GM12878 (cell line): ENCODE results near the gene RBPJL. TPM values are rescaled to one million over a fixed set of nuclear protein-coding genes. Genes with fewer than 3 reads are reported as not detected.
A peak's percentile ranks its signal among the peaks of the same experiment; 100 is the strongest.

Experiments
- ATAC-seq: fragments of 200-7000 bp; cut with Tn5 transposase; 3 replicates; pipeline ENCODE4 v1.9.1; 2020; ENCODE audit warnings: mild to moderate bottlenecking, moderate library complexity
- BruUV-seq: library from RNA; stranded (reverse); fragments of 400-500 nt; replicated peaks from 2 replicates; lab custom pipeline; 2021; lab: Mats Ljungman, UMichigan
- CTCF ChIA-PET: fragments of 300-600 bp; sonication (Branson Sonifier 250); formaldehyde crosslinking; extraction: SDS; loops from one replicate; lab custom pipeline; 2021; ENCODE audit warnings: inconsistent platforms; lab: Yijun Ruan, JAX
- POLR2A ChIA-PET: fragments of 350-600 bp; formaldehyde crosslinking; extraction: SDS; loops from one replicate; lab custom pipeline; 2021; ENCODE audit warnings: inconsistent platforms; lab: Charles Lee
- RAD21 ChIA-PET: fragments of 300-600 bp; sonication (Branson Sonifier 250); formaldehyde crosslinking; loops from one replicate; lab custom pipeline; 2023; ENCODE audit warnings: antibody characterized with exemption; ENCODE audit not compliant: unreplicated experiment; lab: Charles Lee
- SMC1A ChIA-PET: fragments of 300-600 bp; sonication (Branson Sonifier 250); formaldehyde crosslinking; loops from one replicate; lab custom pipeline; 2023; ENCODE audit not compliant: unreplicated experiment, uncharacterized antibody; lab: Charles Lee
- DNase-seq: peaks from one replicate; pipeline ENCODE4 v3.0.0-alpha.2; 2011; ENCODE audit warnings: low read depth, low spot score
- FAIRE-seq: peaks from 3 replicates; lab custom pipeline; 2011; peaks lifted over from hg19 to GRCh38; lab: Jason Lieb, UNC
- H2AFZ ChIP-seq: 2 replicates; pipeline ENCODE4 v1.6.0; 2011; ENCODE audit warnings: low read depth, low read length, control low read depth; ENCODE audit not compliant: control insufficient read depth
- H3K27ac ChIP-seq: 2 replicates; pipeline ENCODE4 v1.5.1; 2011; ENCODE audit warnings: control low read depth; ENCODE audit not compliant: control insufficient read depth, insufficient read depth
- H3K27me3 ChIP-seq, 2 experiments: replicated peaks in 1 of 2; 2 replicates each; pipeline versions ENCODE4 v1.6.0 to v1.6.1; 2011; ENCODE audit warnings: low read length in 1 of 2; ENCODE audit not compliant: control insufficient read depth in 2 of 2, insufficient read depth in 2 of 2
- H3K36me3 ChIP-seq, 2 experiments: 2 replicates each; pipeline ENCODE4 v1.5.1; 2011; ENCODE audit warnings: low read length in 1 of 2; ENCODE audit not compliant: control insufficient read depth in 2 of 2, insufficient read depth in 2 of 2
- H3K4me1 ChIP-seq: 2 replicates; pipeline ENCODE4 v1.6.1; 2011; ENCODE audit warnings: mild to moderate bottlenecking, low read length, moderate library complexity, mixed read lengths; ENCODE audit not compliant: control insufficient read depth, insufficient read depth
- H3K4me2 ChIP-seq: 2 replicates; pipeline ENCODE4 v1.6.0; 2011; ENCODE audit warnings: control low read depth; ENCODE audit not compliant: control insufficient read depth, insufficient read depth
- H3K4me3 ChIP-seq: fragments of 200-600 bp; sonication (generic); 2 replicates; pipeline ENCODE4 v1.5.1; 2016
- H3K79me2 ChIP-seq: 2 replicates; pipeline ENCODE4 v1.6.0; 2011; ENCODE audit warnings: low read length; ENCODE audit not compliant: control insufficient read depth, insufficient read depth
- H3K9ac ChIP-seq: 2 replicates; pipeline ENCODE4 v1.8.0; 2011; ENCODE audit warnings: low read length, control low read depth, mixed read lengths; ENCODE audit not compliant: control insufficient read depth, insufficient read depth
- H3K9me3 ChIP-seq: replicated peaks from 3 replicates; pipeline ENCODE4 v1.5.1; 2011; ENCODE audit warnings: mild to moderate bottlenecking, low read length; ENCODE audit not compliant: control insufficient read depth, insufficient read depth
- H4K20me1 ChIP-seq: 2 replicates; pipeline ENCODE4 v1.6.0; 2011; ENCODE audit not compliant: control insufficient read depth, insufficient read depth
- E4F1 ChIP-seq: fragments of 450-650 bp; IDR thresholded peaks from 2 replicates; pipeline ENCODE4 v1.6.1; 2018; ENCODE audit warnings: borderline replicate concordance, mild to moderate bottlenecking; ENCODE audit not compliant: partially characterized antibody
- HCFC1 ChIP-seq: fragments of 150-350 bp; IDR thresholded peaks from 2 replicates; pipeline ENCODE4 v1.6.1; 2014; ENCODE audit warnings: low read length
- NBN ChIP-seq: fragments of 450-650 bp; IDR thresholded peaks from 2 replicates; pipeline ENCODE4 v1.6.1; 2016
- PBX3 ChIP-seq: IDR thresholded peaks from 2 replicates; pipeline ENCODE4 v1.6.1; 2011; ENCODE audit warnings: mild to moderate bottlenecking, low read depth, low read length, moderate library complexity; ENCODE audit not compliant: insufficient replicate concordance
- WGBS: methylation state at CpG from one replicate; pipeline ENCODE4 v1.1.6; 2016; ENCODE audit warnings: low lambda C conversion rate; ENCODE audit not compliant: insufficient replicate concordance, insufficient coverage; ENCODE audit errors: missing lambda C conversion rate; 5-methylcytosine and 5-hydroxymethylcytosine counted together
- in situ Hi-C: fragments of 300-500 bp; cut with MboI; formaldehyde crosslinking; loops from 9 replicates; pipeline ENCODE4 v1.14.3; 2018; ENCODE audit warnings: mixed read lengths
- intact Hi-C: fragments of 100-400 bp; cut with micrococcal nuclease; formaldehyde crosslinking; loops from one replicate; pipeline ENCODE4 v1.14.2; 2022; ENCODE audit not compliant: unreplicated experiment
- polyA plus RNA-seq, 11 experiments: library from polyadenylated mRNA; depleted of rRNA in 4 of 11; unstranded in 6 of 11; stranded (reverse) in 5 of 11; fragments of >200 nt; fragmentation: Nextera tagmentation in 4 of 11; fragmentation: Illumina TruSeq in 1 of 11; extraction: Ambion mirVana in 4 of 11; extraction: Trizol in 1 of 11; gene quantifications; 1 replicate in 1 of 11; 2 replicates in 10 of 11; pipeline versions ENCODE4 v1.2.1 to v1.2.3, GENCODE V29; 2011 to 2016; ENCODE audit warnings: inconsistent platforms in 2 of 11, missing spikeins in 2 of 11, low read depth in 1 of 11
- total RNA-seq, 4 experiments: library from RNA; depleted of rRNA in 3 of 4; stranded (reverse); fragments of >200 nt in 3 of 4; fragmentation: Illumina TruSeq in 1 of 4; extraction: Trizol in 1 of 4; gene quantifications; 2 replicates each; pipeline versions ENCODE4 v1.2.1 to v1.2.3, GENCODE V29; 2013 to 2021

RBPJL gene
- total and polyA plus RNA-seq, 10 of the 15 experiments (the other 5 are each of a cell fraction or from before 2014, with no cell fraction given): 0.18 TPM; not detected in 9

- TF ChIP-seq E4F1: no peak
- no peak for TF ChIP-seq NBN
- TF ChIP-seq PBX3: no peak
Observed at GRCh38 chr20:45318386-45318939, 11.8 kb downstream of the RBPJL start (continued).

GRCh38 chr20:45318948-45319347, 12.3 kb downstream of the RBPJL start:
- no peak overlapping the region for H3K9ac ChIP-seq
- H3K4me1 ChIP-seq: peaks cover 19% of the 10 kb centered on the region
- ATAC-seq (no peak), DNase-seq (no peak), FAIRE-seq (no peak)
- peak overlapping the region; percentile 1; the same call in 1 of the 2 replicates for H3K4me2 ChIP-seq
- ChIA-PET POLR2A (interaction anchor here (0.6 to 1.0 kb wide), 4 partner anchors 50 to 131 kb away, joined by 3 to 4 read pairs (median 4); no protein-coding TSS in a partner anchor), RAD21 (interaction anchor here (0.6 to 4.9 kb wide), 9 partner anchors 13 to 452 kb away, joined by 3 to 36 read pairs (median 4); no protein-coding TSS in a partner anchor), CTCF (interaction anchor here (0.5 to 11.2 kb wide), 33 partner anchors 8 to 465 kb away, joined by 3 to 121 read pairs (median 6); partner anchors contain the start of genes SDC4, SEMG1 and SYS1), SMC1A (interaction anchor here (1.1 to 7.2 kb wide), 8 partner anchors 25 to 452 kb away, joined by 3 to 82 read pairs (median 5); partner anchors contain the start of gene SYS1)
- H3K9me3 ChIP-seq: no peaks in the 10 kb centered on the region; the same call in 2 of the 3 replicates
- H2AFZ ChIP-seq: no peak overlapping the region
- no peak overlapping the region for H3K27ac ChIP-seq
- H3K79me2 ChIP-seq: no peaks in the 10 kb centered on the region
- H3K36me3 ChIP-seq: no peaks in the 10 kb centered on the region
- no peak for TF ChIP-seq HCFC1
- intact Hi-C loops (loop anchor here (1.0 kb wide), 1 partner anchor 118 kb away; no protein-coding TSS in a partner anchor), in situ Hi-C loops (no loop called here)
- H4K20me1 ChIP-seq: no peaks in the 10 kb centered on the region
- H3K27me3 ChIP-seq: peaks cover 4 to 6% of the 10 kb centered on the region in 2 experiments; a peak in 3 of 4 replicates
- BruUV-seq: no TSS peak
- no peak overlapping the region for H3K4me3 ChIP-seq
- 38% methylated on average over 2 of the region's 2 CpGs for WGBS
